SK-N-SH (cell line): ENCODE data around the gene DUSP10. TPM values are rescaled to one million over a fixed set of nuclear protein-coding genes. Genes with fewer than 3 reads are reported as not detected.

ENCODE experiments used
- CTCF ChIA-PET: fragments of 300-600, 350-600 bp; formaldehyde crosslinking; extraction: SDS; loops from one replicate; lab custom pipeline; 2021; lab: Yijun Ruan, JAX
- POLR2A ChIA-PET: fragments of 350-600 bp; sonication (Branson Sonifier 250); formaldehyde crosslinking; extraction: SDS; loops from one replicate; lab custom pipeline; 2020; ENCODE audit warnings: antibody characterized with exemption, inconsistent platforms; lab: Yijun Ruan, JAX
- DNase-seq: peaks from one replicate; pipeline ENCODE4 v3.0.0; 2012
- H2AFZ ChIP-seq: fragments of 200-600 bp; sonication (generic); 2 replicates; pipeline ENCODE4 v1.8.1; 2016; ENCODE audit warnings: antibody characterized with exemption, mild to moderate bottlenecking, low read depth
- H3F3A ChIP-seq: fragments of 200-600 bp; sonication (generic); replicated peaks from 2 replicates; pipeline ENCODE3; 2016; ENCODE audit warnings: antibody characterized with exemption, mild to moderate bottlenecking; ENCODE audit not compliant: insufficient read depth
- H3K27ac ChIP-seq, 2 experiments: fragments of 200-500 bp in 1 of 2; fragments of 200-600 bp in 1 of 2; sonication (Bioruptor generic) in 1 of 2; sonication (generic), shearing (Covaris generic) in 1 of 2; 2 replicates each; pipeline versions ENCODE4 v1.5.1 to v1.6.1; 2014 to 2016; ENCODE audit warnings: low read depth in 2 of 2, inconsistent platforms in 1 of 2, low read length in 1 of 2, mild to moderate bottlenecking in 1 of 2, mixed read lengths in 1 of 2
- H3K27me3 ChIP-seq: fragments of 200-600 bp; sonication (generic), shearing (Covaris generic); 2 replicates; pipeline ENCODE4 v1.6.1; 2016; ENCODE audit warnings: mixed run types; ENCODE audit not compliant: insufficient read depth
- H3K36me3 ChIP-seq, 2 experiments: fragments of 200-500 bp in 1 of 2; fragments of 200-600 bp in 1 of 2; sonication (Bioruptor generic) in 1 of 2; sonication (generic) in 1 of 2; replicated peaks in 1 of 2; 2 replicates each; pipeline versions ENCODE3 to v1.5.1; 2014 to 2016; ENCODE audit warnings: low read length in 1 of 2, mild to moderate bottlenecking in 1 of 2; ENCODE audit not compliant: insufficient read depth in 2 of 2, control insufficient read depth in 1 of 2
- H3K4me1 ChIP-seq, 2 experiments: fragments of 200-500 bp in 1 of 2; fragments of 200-600 bp in 1 of 2; sonication (Bioruptor generic) in 1 of 2; sonication (generic), shearing (Covaris generic) in 1 of 2; 2 replicates each; pipeline versions ENCODE4 v1.5.1 to v1.6.1; 2014 to 2016; ENCODE audit warnings: low read depth in 1 of 2, low read length in 1 of 2, mixed run types in 1 of 2; ENCODE audit not compliant: insufficient read depth in 2 of 2, control insufficient read depth in 1 of 2
- H3K4me2 ChIP-seq: fragments of 200-600 bp; sonication (generic), shearing (Covaris generic); 2 replicates; pipeline ENCODE4 v1.6.1; 2017; ENCODE audit warnings: mixed run types
- H3K4me3 ChIP-seq, 2 experiments: fragments of 200-500 bp in 1 of 2; fragments of 200-600 bp in 1 of 2; sonication (Bioruptor generic) in 1 of 2; sonication (generic), shearing (Covaris generic) in 1 of 2; 2 replicates each; pipeline versions ENCODE4 v1.5.1 to v1.8.1; 2014 to 2016; ENCODE audit warnings: low read depth in 2 of 2, inconsistent platforms in 1 of 2, low read length in 1 of 2, mild to moderate bottlenecking in 1 of 2, mixed read lengths in 1 of 2, moderate library complexity in 1 of 2
- H3K79me2 ChIP-seq: fragments of 200-600 bp; sonication (generic); 2 replicates; pipeline ENCODE4 v1.8.1; 2017; ENCODE audit warnings: mild to moderate bottlenecking; ENCODE audit not compliant: insufficient read depth
- H3K9ac ChIP-seq: fragments of 200-600 bp; sonication (generic); 2 replicates; pipeline ENCODE4 v1.6.1; 2017; ENCODE audit warnings: mixed run types
- H3K9me2 ChIP-seq: fragments of 200-600 bp; sonication (generic); 2 replicates; pipeline ENCODE4 v1.6.1; 2017; ENCODE audit warnings: mixed run types
- H3K9me3 ChIP-seq: fragments of 200-600 bp; sonication (generic); 2 replicates; pipeline ENCODE4 v1.6.1; 2017; ENCODE audit warnings: mixed run types, mild to moderate bottlenecking, moderate library complexity
- H4K20me1 ChIP-seq: fragments of 200-600 bp; sonication (generic); 2 replicates; pipeline ENCODE4 v1.6.1; 2017; ENCODE audit warnings: mild to moderate bottlenecking, mixed run types; ENCODE audit not compliant: insufficient read depth
- CHD2 ChIP-seq: fragments of 150-350 bp; IDR thresholded peaks from 2 replicates; pipeline ENCODE4 v1.6.1; 2018; ENCODE audit warnings: low read length; ENCODE audit not compliant: partially characterized antibody
- EP300 ChIP-seq, 2 experiments: IDR thresholded peaks; 2 replicates each; pipeline versions ENCODE4 v1.4.0 to v1.6.1; 2012; ENCODE audit warnings: borderline replicate concordance in 1 of 2, low read depth in 1 of 2, low read length in 1 of 2
- EZH2phosphoT487 ChIP-seq: fragments of 200-600 bp; sonication (generic); IDR thresholded peaks from 2 replicates; pipeline ENCODE4 v1.6.1; 2017; ENCODE audit warnings: low read depth, mixed run types, mild to moderate bottlenecking, antibody characterized with exemption, moderate library complexity, borderline replicate concordance
- MAX ChIP-seq: IDR thresholded peaks from 2 replicates; pipeline ENCODE4 v1.4.0; 2012; ENCODE audit warnings: low read depth
- MEF2A ChIP-seq: IDR thresholded peaks from 2 replicates; pipeline ENCODE4 v1.4.0; 2012; ENCODE audit warnings: low read depth, borderline replicate concordance
- MXI1 ChIP-seq: IDR thresholded peaks from 2 replicates; pipeline ENCODE4 v1.6.1; 2012; ENCODE audit warnings: mild to moderate bottlenecking, low read depth, low read length, improper control_type of control experiment
- NFIC ChIP-seq: IDR thresholded peaks from 2 replicates; pipeline ENCODE4 v1.4.0; 2012; ENCODE audit warnings: borderline replicate concordance
- NRF1 ChIP-seq: IDR thresholded peaks from 2 replicates; pipeline ENCODE4 v1.6.1; 2012; ENCODE audit warnings: low read depth, mild to moderate bottlenecking, low read length
- PBX3 ChIP-seq: IDR thresholded peaks from 2 replicates; pipeline ENCODE4; 2012
- POLR2AphosphoS5 ChIP-seq: IDR thresholded peaks from 2 replicates; pipeline ENCODE4 v1.6.1; 2012; ENCODE audit warnings: low read depth, low read length
- SMC3 ChIP-seq: IDR thresholded peaks from 2 replicates; pipeline ENCODE4 v1.6.1; 2012; ENCODE audit warnings: low read depth, low read length, improper control_type of control experiment
- USF1 ChIP-seq: IDR thresholded peaks from 2 replicates; pipeline ENCODE4 v1.4.0; 2012; ENCODE audit warnings: low read depth, borderline replicate concordance
- WGBS: methylation state at CpG from one replicate; pipeline ENCODE4 v1.1.6; 2017; ENCODE audit warnings: low lambda C conversion rate; 5-methylcytosine and 5-hydroxymethylcytosine counted together
- polyA plus RNA-seq, 3 experiments: library from polyadenylated mRNA; depleted of rRNA; stranded (reverse); fragments of >200 nt; gene quantifications; 2 replicates each; pipeline ENCODE4 v1.2.3, GENCODE V29; 2012
- TF ChIP-seq, protein P1 (sequence below): fragments of 200-600 bp; sonication (generic); IDR thresholded peaks from 2 replicates; pipeline ENCODE4 v1.6.1; 2017; ENCODE audit warnings: antibody characterized with exemption, mild to moderate bottlenecking, moderate library complexity

Gene DUSP10
- polyA plus RNA-seq, 1 of the 3 experiments (the other 2 are of a cell fraction), result 6.4 TPM

GRCh38 chr1:221715321-221716169 is 26.3 kb downstream of the DUSP10 start:
- no peak overlapping the region for H3K4me2 ChIP-seq
- H3K36me3 ChIP-seq, result no peaks in the 10 kb centered on the region
- no peak overlapping the region for H2AFZ ChIP-seq
- ChIA-PET POLR2A (no interaction called here), CTCF (no interaction called here)
- DNase-seq, result no peak
- peaks cover 7 to 35% of the 10 kb centered on the region in 2 experiments; a peak in 3 of 4 replicates for H3K4me1 ChIP-seq
- no peak overlapping the region; a peak in 1 of 4 replicates for H3K27ac ChIP-seq
- no peaks in the 10 kb centered on the region for H3F3A ChIP-seq
- TF ChIP-seq POLR2AphosphoS5, result no peak
- no peak for TF ChIP-seq EZH2phosphoT487
- no peak for TF ChIP-seq MAX
- TF ChIP-seq SMC3, result no peak
- TF ChIP-seq CHD2, result no peak
- no peak for TF ChIP-seq MXI1
- TF ChIP-seq EP300 (IDR thresholded peaks at IDR 0.05; ENCODE audit: borderline replicate concordance in 1 of 2, low read depth in 1 of 2, low read length in 1 of 2), result no peak
- TF ChIP-seq NFIC, result no peak
- no peak for TF ChIP-seq USF1
- TF ChIP-seq MEF2A, result no peak
- TF ChIP-seq NRF1, result no peak
- TF ChIP-seq, protein P1, sequence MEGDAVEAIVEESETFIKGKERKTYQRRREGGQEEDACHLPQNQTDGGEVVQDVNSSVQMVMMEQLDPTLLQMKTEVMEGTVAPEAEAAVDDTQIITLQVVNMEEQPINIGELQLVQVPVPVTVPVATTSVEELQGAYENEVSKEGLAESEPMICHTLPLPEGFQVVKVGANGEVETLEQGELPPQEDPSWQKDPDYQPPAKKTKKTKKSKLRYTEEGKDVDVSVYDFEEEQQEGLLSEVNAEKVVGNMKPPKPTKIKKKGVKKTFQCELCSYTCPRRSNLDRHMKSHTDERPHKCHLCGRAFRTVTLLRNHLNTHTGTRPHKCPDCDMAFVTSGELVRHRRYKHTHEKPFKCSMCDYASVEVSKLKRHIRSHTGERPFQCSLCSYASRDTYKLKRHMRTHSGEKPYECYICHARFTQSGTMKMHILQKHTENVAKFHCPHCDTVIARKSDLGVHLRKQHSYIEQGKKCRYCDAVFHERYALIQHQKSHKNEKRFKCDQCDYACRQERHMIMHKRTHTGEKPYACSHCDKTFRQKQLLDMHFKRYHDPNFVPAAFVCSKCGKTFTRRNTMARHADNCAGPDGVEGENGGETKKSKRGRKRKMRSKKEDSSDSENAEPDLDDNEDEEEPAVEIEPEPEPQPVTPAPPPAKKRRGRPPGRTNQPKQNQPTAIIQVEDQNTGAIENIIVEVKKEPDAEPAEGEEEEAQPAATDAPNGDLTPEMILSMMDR, result no peak
- H3K9ac ChIP-seq, result no peak overlapping the region
- H3K27me3 ChIP-seq, result no peaks in the 10 kb centered on the region
- no peaks in the 10 kb centered on the region for H3K9me3 ChIP-seq
- H4K20me1 ChIP-seq, result no peaks in the 10 kb centered on the region
- no peaks in the 10 kb centered on the region for H3K79me2 ChIP-seq
- no peak overlapping the region for H3K4me3 ChIP-seq
- no peaks in the 10 kb centered on the region for H3K9me2 ChIP-seq
- WGBS, result 73% methylated on average over 2 of the region's 2 CpGs

GRCh38 chr1:221714227-221715152 is 27.4 kb downstream of the DUSP10 start:
- Histone ChIP-seq H3K4me1 (peaks cover 7 to 34% of the 10 kb centered on the region in 2 experiments; a peak in 3 of 4 replicates), H3K9ac (no peak overlapping the region), H3K4me2 (no peak overlapping the region), H3K27me3 (no peaks in the 10 kb centered on the region), H3K36me3 (no peaks in the 10 kb centered on the region), H4K20me1 (no peaks in the 10 kb centered on the region), H3K27ac (no peak overlapping the region), H3K4me3 (no peak overlapping the region), H3F3A (no peaks in the 10 kb centered on the region), H3K9me3 (no peaks in the 10 kb centered on the region), H3K79me2 (no peaks in the 10 kb centered on the region), H3K9me2 (no peaks in the 10 kb centered on the region), H2AFZ (no peak overlapping the region)
- WGBS, result 92% methylated on average over 16 of the region's 16 CpGs
- ChIA-PET CTCF (no interaction called here), POLR2A (no interaction called here)
- DNase-seq, result no peak
- TF ChIP-seq, protein P1, result no peak
- TF ChIP-seq PBX3 (no peak), MXI1 (no peak), EZH2phosphoT487 (no peak)
